ENCODE measurements around the gene FAM185A. TPM values are rescaled to one million over a fixed set of nuclear protein-coding genes. Genes with fewer than 3 reads are reported as not detected.

Gene FAM185A
- total and polyA plus RNA-seq, 2 of the 8 experiments (the other 6 are each of a cell fraction or from before 2014, with no cell fraction given): 5.2 to 6.6 TPM

DNA sequence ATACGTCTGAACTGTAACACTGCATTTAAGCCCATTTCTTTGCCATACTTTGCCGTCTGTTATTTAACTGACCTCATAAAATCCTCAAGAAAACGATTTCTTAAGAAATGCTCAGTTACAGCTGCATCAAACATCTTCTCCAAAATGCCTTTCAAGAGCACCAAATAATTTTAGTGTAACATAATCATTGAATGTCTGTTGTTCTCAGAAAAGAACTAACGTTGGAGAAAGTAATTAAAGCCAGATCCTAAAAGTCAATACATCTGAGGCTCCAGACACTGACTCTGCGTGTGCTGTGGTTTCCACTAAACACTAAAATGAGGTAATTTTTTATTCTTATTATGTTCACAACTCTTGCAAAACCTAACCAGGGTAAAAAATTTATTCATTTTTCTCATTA, 100.3 kb downstream of the FAM185A start:
- Histone ChIP-seq H3K27me3 (replicated peaks in 1 of 4; ENCODE audit: control insufficient read depth in 3 of 4, extremely low read depth in 1 of 4, insufficient read depth in 3 of 4, low read length in 3 of 4) (peaks cover 0 to 1% (median 0%) of the 10 kb centered on the region in 4 experiments; a peak in 1 of 7 replicates), H2BK120ac (replicated peaks; ENCODE audit: low read depth, low read length) (no peak overlapping the region), H2AK5ac (ENCODE audit: low read depth, low read length) (no peak overlapping the region), H3K4me2 (ENCODE audit: insufficient read depth in 1 of 2, low read depth in 2 of 2, low read length in 2 of 2) (no peak overlapping the region), H3K9ac (replicated peaks in 1 of 4; ENCODE audit: extremely low read depth in 1 of 4, low read depth in 3 of 4, low read length in 3 of 4) (no peak overlapping the region), H2BK12ac (ENCODE audit: low read depth, low read length) (no peak overlapping the region), H3K56ac (replicated peaks; ENCODE audit: insufficient read length, low read depth, low read length) (no peak overlapping the region), H3K79me1 (ENCODE audit: low read depth, low read length) (no peaks in the 10 kb centered on the region), H4K20me1 (replicated peaks in 1 of 2; ENCODE audit: control insufficient read depth in 1 of 2, insufficient read depth in 2 of 2, low read length in 2 of 2) (no peaks in the 10 kb centered on the region), H4K5ac (ENCODE audit: insufficient read length, low read depth, low read length) (no peak overlapping the region), H3K79me2 (ENCODE audit: control insufficient read depth in 1 of 2, insufficient read depth in 2 of 2, low read length in 2 of 2) (no peaks in the 10 kb centered on the region), H4K8ac (ENCODE audit: extremely low read depth, insufficient read depth, low read length) (no peak overlapping the region), H3K4ac (replicated peaks; ENCODE audit: insufficient read length, low read depth, low read length) (no peak overlapping the region), H3K4me3 (ENCODE audit: extremely low read depth in 1 of 4, insufficient read depth in 2 of 4, low read depth in 3 of 4, low read length in 4 of 4) (no peak overlapping the region), H2BK5ac (ENCODE audit: low read depth, low read length) (no peak overlapping the region), H2AFZ (ENCODE audit: low read length) (no peak overlapping the region), H3K23me2 (ENCODE audit: low read depth, low read length) (no peaks in the 10 kb centered on the region), H3K9me3 (ENCODE audit: insufficient read depth in 2 of 2, low read depth in 1 of 2, low read length in 1 of 2) (no peaks in the 10 kb centered on the region), H2BK20ac (ENCODE audit: low read length) (no peak overlapping the region), H3K4me1 (replicated peaks in 1 of 4; ENCODE audit: control insufficient read depth in 3 of 4, insufficient read depth in 4 of 4, low read length in 3 of 4) (no peaks in the 10 kb centered on the region), H3K27ac (ENCODE audit: low read depth, low read length) (no peak overlapping the region), H3K36me3 (ENCODE audit: control insufficient read depth in 2 of 4, insufficient read depth in 4 of 4, low read length in 3 of 4) (no peaks in the 10 kb centered on the region), H3K18ac (ENCODE audit: extremely low read depth, low read length) (no peak overlapping the region), H3K14ac (ENCODE audit: insufficient read length) (no peak overlapping the region), H3K23ac (ENCODE audit: insufficient read length) (no peak overlapping the region), H4K91ac (replicated peaks; ENCODE audit: insufficient read length, low read length) (no peak overlapping the region), H2BK15ac (ENCODE audit: low read length) (no peak overlapping the region)
- ChIA-PET CTCF (ENCODE audit: partially characterized antibody) (no interaction called here), POLR2A (ENCODE audit: partially characterized antibody) (no interaction called here)
- TF ChIP-seq, protein P1, sequence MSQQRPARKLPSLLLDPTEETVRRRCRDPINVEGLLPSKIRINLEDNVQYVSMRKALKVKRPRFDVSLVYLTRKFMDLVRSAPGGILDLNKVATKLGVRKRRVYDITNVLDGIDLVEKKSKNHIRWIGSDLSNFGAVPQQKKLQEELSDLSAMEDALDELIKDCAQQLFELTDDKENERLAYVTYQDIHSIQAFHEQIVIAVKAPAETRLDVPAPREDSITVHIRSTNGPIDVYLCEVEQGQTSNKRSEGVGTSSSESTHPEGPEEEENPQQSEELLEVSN (IDR thresholded peaks at IDR 0.05): no peak
- TF ChIP-seq HDAC2 (IDR thresholded peaks at IDR 0.05; ENCODE audit: borderline replicate concordance in 1 of 2, low read depth in 2 of 2, low read length in 2 of 2) (no peak), JUN (IDR thresholded peaks at IDR 0.05; ENCODE audit: low read depth, low read length) (no peak), EGR1 (IDR thresholded peaks at IDR 0.05; ENCODE audit: borderline replicate concordance, low read depth, low read length) (no peak), EP300 (IDR thresholded peaks at IDR 0.05; ENCODE audit: borderline replicate concordance in 1 of 2, low read depth in 2 of 2, low read length in 2 of 2) (no peak), POU5F1 (IDR thresholded peaks at IDR 0.05; ENCODE audit: low read depth, low read length) (no peak), SP2 (IDR thresholded peaks at IDR 0.05; ENCODE audit: low read length) (no peak), BACH1 (IDR thresholded peaks at IDR 0.05; ENCODE audit: low read length) (no peak), HDAC6 (IDR thresholded peaks at IDR 0.05; ENCODE audit: low read depth, low read length) (no peak)
- TF ChIP-seq, protein P2, sequence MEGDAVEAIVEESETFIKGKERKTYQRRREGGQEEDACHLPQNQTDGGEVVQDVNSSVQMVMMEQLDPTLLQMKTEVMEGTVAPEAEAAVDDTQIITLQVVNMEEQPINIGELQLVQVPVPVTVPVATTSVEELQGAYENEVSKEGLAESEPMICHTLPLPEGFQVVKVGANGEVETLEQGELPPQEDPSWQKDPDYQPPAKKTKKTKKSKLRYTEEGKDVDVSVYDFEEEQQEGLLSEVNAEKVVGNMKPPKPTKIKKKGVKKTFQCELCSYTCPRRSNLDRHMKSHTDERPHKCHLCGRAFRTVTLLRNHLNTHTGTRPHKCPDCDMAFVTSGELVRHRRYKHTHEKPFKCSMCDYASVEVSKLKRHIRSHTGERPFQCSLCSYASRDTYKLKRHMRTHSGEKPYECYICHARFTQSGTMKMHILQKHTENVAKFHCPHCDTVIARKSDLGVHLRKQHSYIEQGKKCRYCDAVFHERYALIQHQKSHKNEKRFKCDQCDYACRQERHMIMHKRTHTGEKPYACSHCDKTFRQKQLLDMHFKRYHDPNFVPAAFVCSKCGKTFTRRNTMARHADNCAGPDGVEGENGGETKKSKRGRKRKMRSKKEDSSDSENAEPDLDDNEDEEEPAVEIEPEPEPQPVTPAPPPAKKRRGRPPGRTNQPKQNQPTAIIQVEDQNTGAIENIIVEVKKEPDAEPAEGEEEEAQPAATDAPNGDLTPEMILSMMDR (IDR thresholded peaks at IDR 0.05; ENCODE audit: control extremely low read depth in 1 of 3, insufficient read depth in 1 of 3, low read depth in 1 of 3, low read length in 3 of 3): no peak
- FAIRE-seq: no peak
- no peak for DNase-seq (ENCODE audit: low read depth in 1 of 2, low spot score in 2 of 2)
- 91% methylated on average over 5 of the region's 5 CpGs; no CpG with 5 or more reads in 1 of the 2 experiments for WGBS, 2 experiments (ENCODE audit: extremely low coverage in 1 of 2, insufficient coverage in 1 of 2, insufficient read length in 1 of 2, insufficient replicate concordance in 2 of 2, low coverage in 1 of 2, low lambda C conversion rate in 2 of 2, missing lambda C conversion rate in 1 of 2)

All from H1 (cell line).